K562 (cell line): ENCODE results near the gene BTBD18. TPM values are rescaled to one million over a fixed set of nuclear protein-coding genes. Genes with fewer than 3 reads are reported as not detected.

Experiments used
- FOXK2 ChIP-seq, 2 experiments: fragments of 450-650 bp; IDR thresholded peaks in 1 of 2; conservative IDR thresholded peaks in 1 of 2; 2 replicates each; pipeline ENCODE4 v1.6.1; 2016; ENCODE audit warnings: low read depth in 2 of 2, mild to moderate bottlenecking in 1 of 2
- MBD2 ChIP-seq: sonication (generic); IDR thresholded peaks from 2 replicates; pipeline ENCODE4 v1.6.1; 2016; ENCODE audit warnings: low read depth, borderline replicate concordance
- TAF9B ChIP-seq: fragments of 450-650 bp; IDR thresholded peaks from 2 replicates; pipeline ENCODE4 v1.6.1; 2018; ENCODE audit warnings: mild to moderate bottlenecking; ENCODE audit not compliant: partially characterized antibody
- polyA plus RNA-seq, 8 experiments: library from polyadenylated mRNA; depleted of rRNA in 4 of 8; stranded (reverse) in 5 of 8; unstranded in 3 of 8; fragments of >200 nt; fragmentation: Nextera tagmentation in 2 of 8; fragmentation: Illumina TruSeq in 1 of 8; extraction: Ambion mirVana in 2 of 8; extraction: Trizol in 1 of 8; gene quantifications; 2 replicates each; pipeline versions ENCODE4 v1.2.1 to v1.2.3, GENCODE V29; 2011 to 2014; ENCODE audit warnings: inconsistent platforms in 1 of 8, missing spikeins in 1 of 8
- total RNA-seq, 7 experiments: library from RNA; depleted of rRNA in 6 of 7; stranded (reverse); fragments of >200 nt in 6 of 7; fragmentation: Illumina TruSeq in 2 of 7; extraction: Trizol in 2 of 7; gene quantifications; 2 replicates each; pipeline versions ENCODE4 v1.2.1 to v1.2.3, GENCODE V29; 2011 to 2021; ENCODE audit warnings: low replicate concordance in 1 of 7
- TF ChIP-seq, protein P1 (sequence below): fragments of 250-450 bp; sonication (Bioruptor Pico); IDR thresholded peaks from 2 replicates; pipeline ENCODE4 v1.5.0; 2022; ENCODE audit warnings: mild to moderate bottlenecking
- TF ChIP-seq, protein P2 (sequence below): fragments of 250-450 bp; sonication (Bioruptor Pico); IDR thresholded peaks from 2 replicates; pipeline ENCODE4 v1.5.0; 2021; ENCODE audit warnings: mild to moderate bottlenecking, moderate library complexity
- TF ChIP-seq, protein P3 (sequence below), 2 experiments: fragments of 450-650 bp in 1 of 2; sonication (generic) in 1 of 2; formaldehyde crosslinking in 1 of 2; IDR thresholded peaks; 2 replicates each; pipeline versions ENCODE4 v1.7.1 to v1.9.0; 2016 to 2022; ENCODE audit warnings: inconsistent platforms in 1 of 2, mild to moderate bottlenecking in 1 of 2, missing genetic modification reagents in 1 of 2

BTBD18 gene
- total and polyA plus RNA-seq, 9 of the 15 experiments (the other 6 are each of a cell fraction or from before 2014, with no cell fraction given), result 0.06 TPM; not detected in 8

GRCh38 chr11:57761301-57762234 is 9.9 kb upstream of the BTBD18 start, which contains the start of gene CTNND1 (continued):
- TF ChIP-seq, protein P1, sequence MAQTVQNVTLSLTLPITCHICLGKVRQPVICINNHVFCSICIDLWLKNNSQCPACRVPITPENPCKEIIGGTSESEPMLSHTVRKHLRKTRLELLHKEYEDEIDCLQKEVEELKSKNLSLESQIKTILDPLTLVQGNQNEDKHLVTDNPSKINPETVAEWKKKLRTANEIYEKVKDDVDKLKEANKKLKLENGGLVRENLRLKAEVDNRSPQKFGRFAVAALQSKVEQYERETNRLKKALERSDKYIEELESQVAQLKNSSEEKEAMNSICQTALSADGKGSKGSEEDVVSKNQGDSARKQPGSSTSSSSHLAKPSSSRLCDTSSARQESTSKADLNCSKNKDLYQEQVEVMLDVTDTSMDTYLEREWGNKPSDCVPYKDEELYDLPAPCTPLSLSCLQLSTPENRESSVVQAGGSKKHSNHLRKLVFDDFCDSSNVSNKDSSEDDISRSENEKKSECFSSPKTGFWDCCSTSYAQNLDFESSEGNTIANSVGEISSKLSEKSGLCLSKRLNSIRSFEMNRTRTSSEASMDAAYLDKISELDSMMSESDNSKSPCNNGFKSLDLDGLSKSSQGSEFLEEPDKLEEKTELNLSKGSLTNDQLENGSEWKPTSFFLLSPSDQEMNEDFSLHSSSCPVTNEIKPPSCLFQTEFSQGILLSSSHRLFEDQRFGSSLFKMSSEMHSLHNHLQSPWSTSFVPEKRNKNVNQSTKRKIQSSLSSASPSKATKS (CRISPR knock-in tag), result no peak
- peak; percentile 88 for TF ChIP-seq MBD2
- TF ChIP-seq, protein P2, sequence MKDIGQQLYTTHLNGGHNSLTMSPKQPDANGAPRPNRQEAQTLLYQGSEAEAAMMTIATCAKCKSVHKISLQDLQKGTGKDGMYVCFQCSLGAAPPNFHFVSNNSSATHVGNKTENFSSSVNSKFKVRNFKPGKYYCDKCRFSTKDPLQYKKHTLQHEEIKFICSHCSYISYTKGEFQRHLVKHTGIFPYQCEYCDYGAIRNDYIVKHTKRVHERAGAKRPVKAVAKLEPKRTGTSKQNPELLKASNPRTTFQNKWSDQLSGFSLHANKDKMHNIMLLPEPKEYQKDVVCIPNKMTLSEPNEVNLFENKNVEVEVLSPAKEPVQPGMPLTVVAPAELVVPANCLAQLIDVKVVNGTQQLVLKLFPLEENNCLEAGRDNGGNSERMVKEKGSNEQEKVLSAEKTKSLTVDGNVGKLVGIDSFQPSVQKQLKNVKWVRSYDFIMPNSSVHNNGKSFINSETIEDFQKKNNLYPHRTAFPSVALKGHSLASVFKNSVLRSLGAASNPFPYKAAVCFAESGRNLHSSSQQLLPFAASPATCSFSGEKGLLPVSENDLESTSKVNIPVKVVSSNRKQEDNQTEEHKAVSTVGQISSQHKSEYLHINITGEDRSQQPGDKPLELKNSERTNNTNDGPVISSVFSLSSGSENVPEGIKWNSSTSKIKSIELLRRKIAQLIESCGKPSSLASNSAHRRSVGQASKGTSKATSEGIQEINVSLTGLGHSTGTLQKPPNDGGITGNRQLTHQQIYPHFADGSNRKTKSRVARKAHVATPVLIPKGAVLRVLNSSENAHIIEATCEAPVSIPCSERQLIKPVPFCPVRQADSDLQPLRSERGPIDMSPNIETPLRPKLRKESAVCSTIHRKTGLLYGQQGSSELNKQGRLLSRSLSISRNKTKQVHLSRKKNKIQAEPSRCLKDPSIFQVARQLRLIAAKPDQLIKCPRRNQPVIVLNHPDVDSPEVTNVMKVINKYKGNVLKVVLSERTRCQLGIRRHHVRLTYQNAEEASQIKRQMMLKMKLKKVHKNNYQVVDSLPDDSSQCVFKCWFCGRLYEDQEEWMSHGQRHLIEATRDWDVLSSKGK (CRISPR knock-in tag), result no peak
- TF ChIP-seq TAF9B, result peak; percentile 84
- no peak; a peak in 1 of 4 replicates for TF ChIP-seq FOXK2 (conservative IDR thresholded peaks at IDR 0.05 in 1 of 2, IDR thresholded peaks at IDR 0.05 in 1 of 2; ENCODE audit: low read depth in 2 of 2)
- TF ChIP-seq, protein P3, sequence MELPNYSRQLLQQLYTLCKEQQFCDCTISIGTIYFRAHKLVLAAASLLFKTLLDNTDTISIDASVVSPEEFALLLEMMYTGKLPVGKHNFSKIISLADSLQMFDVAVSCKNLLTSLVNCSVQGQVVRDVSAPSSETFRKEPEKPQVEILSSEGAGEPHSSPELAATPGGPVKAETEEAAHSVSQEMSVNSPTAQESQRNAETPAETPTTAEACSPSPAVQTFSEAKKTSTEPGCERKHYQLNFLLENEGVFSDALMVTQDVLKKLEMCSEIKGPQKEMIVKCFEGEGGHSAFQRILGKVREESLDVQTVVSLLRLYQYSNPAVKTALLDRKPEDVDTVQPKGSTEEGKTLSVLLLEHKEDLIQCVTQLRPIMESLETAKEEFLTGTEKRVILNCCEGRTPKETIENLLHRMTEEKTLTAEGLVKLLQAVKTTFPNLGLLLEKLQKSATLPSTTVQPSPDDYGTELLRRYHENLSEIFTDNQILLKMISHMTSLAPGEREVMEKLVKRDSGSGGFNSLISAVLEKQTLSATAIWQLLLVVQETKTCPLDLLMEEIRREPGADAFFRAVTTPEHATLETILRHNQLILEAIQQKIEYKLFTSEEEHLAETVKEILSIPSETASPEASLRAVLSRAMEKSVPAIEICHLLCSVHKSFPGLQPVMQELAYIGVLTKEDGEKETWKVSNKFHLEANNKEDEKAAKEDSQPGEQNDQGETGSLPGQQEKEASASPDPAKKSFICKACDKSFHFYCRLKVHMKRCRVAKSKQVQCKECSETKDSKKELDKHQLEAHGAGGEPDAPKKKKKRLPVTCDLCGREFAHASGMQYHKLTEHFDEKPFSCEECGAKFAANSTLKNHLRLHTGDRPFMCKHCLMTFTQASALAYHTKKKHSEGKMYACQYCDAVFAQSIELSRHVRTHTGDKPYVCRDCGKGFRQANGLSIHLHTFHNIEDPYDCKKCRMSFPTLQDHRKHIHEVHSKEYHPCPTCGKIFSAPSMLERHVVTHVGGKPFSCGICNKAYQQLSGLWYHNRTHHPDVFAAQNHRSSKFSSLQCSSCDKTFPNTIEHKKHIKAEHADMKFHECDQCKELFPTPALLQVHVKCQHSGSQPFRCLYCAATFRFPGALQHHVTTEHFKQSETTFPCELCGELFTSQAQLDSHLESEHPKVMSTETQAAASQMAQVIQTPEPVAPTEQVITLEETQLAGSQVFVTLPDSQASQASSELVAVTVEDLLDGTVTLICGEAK (IDR thresholded peaks at IDR 0.05), result peak; percentile 30
- TF ChIP-seq, protein P3 (CRISPR knock-in tag; IDR thresholded peaks at IDR 0.05), result no peak
